Fibroblast of upper back skin (primary cell): ENCODE results near the gene KREMEN1.
"Not testable (repeated sequence)": the region's sequence is repeated elsewhere in the genome, so short reads cannot be mapped to it uniquely, and the experiment has no call there.

Experiments
- DNase-seq: peaks from one replicate; pipeline ENCODE4 v3.0.0-alpha.2; 2013

Gene KREMEN1, protein sequence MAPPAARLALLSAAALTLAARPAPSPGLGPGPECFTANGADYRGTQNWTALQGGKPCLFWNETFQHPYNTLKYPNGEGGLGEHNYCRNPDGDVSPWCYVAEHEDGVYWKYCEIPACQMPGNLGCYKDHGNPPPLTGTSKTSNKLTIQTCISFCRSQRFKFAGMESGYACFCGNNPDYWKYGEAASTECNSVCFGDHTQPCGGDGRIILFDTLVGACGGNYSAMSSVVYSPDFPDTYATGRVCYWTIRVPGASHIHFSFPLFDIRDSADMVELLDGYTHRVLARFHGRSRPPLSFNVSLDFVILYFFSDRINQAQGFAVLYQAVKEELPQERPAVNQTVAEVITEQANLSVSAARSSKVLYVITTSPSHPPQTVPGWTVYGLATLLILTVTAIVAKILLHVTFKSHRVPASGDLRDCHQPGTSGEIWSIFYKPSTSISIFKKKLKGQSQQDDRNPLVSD

DNA sequence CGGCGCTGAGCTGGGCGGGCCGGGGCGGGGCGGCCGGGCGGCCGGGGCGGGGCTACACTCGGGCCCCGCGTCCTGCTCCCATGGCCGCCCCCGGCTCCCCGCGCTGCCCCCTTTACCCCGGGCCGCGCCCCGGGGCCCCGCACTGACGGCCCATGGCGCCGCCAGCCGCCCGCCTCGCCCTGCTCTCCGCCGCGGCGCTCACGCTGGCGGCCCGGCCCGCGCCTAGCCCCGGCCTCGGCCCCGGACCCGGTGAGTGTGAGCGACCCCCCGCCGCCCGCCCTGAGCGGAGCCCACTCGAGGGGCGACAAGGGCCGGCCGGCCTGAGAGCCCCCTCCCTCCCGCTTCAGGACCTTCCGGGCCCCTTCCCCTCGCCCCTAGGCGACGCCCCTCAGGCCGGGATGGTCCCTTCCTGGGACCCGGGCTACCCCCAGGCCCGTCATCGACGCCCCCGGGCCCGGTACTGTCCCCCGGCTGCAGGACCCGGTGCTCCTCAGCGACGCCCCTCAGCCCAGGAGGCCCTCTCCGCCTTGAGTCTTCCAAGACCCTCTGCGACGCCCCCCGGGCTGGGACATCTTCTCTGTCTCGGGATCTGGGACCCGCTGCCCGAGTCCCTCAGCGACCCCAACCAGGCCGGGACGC lies at the start of gene KREMEN1:
Gene KREMEN1 (plus strand): TSS at position 57 of the 639 bp plus-strand sequence. CDS start 96 bp downstream, at position 153.
- DNase-seq: no peak

DNA sequence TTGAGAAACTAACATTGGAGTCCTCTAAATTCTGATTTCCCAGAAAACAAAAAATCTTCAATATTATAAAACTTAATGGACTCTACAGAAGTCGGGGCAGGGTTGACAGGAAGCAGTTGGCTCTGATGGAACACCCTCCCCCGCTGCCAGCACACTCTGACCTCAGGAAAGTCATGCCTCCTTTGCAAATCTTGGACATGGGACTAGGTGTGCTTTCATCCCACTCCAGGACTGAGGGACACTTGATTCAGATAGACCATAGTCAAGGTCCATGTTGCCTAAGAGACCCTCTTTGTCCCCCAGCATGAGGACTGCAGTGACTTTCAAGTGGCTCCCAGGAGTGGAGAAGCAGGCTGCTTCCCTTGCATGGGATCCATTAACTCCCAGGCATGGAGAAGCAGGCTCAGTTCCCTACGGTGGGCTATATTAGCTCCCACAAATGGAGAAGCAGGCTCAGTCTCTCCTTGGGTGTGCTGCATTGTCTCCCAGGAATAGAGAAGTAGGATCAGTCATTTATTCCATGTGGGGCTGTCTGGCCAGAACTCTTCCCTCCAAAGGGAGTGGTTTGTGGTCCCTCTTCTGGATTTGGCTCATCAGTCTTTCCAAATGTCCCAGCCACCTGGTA lies 49.6 kb upstream of the KREMEN1 start:
- no peak for DNase-seq

- DNase-seq: no peak
These were observed 46.3 kb upstream of the KREMEN1 start for GRCh38 chr22:29026579-29026978.

DNA sequence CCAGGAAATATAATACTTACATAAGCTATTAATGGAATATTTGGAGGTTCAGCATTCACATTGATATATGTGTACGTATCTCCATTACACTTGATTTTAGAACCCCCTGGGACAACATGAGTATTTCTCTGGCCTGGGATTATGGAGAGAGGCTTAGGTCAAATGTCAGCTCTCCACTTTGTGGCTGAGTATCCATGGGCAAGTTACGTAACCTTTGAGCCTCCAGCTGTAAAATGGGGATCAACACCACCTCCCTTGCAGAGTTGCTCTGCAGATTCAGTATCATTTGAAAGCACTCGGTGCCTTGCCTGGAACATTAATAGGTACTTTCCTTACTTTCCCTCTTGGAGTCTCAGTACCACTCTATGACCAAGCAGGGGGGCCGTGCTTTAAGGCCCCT lies 44.4 kb upstream of the KREMEN1 start:
- no peak for DNase-seq

GRCh38 chr22:29029202-29030000 lies 43.4 kb upstream of the KREMEN1 start:
- no peak for DNase-seq

DNA sequence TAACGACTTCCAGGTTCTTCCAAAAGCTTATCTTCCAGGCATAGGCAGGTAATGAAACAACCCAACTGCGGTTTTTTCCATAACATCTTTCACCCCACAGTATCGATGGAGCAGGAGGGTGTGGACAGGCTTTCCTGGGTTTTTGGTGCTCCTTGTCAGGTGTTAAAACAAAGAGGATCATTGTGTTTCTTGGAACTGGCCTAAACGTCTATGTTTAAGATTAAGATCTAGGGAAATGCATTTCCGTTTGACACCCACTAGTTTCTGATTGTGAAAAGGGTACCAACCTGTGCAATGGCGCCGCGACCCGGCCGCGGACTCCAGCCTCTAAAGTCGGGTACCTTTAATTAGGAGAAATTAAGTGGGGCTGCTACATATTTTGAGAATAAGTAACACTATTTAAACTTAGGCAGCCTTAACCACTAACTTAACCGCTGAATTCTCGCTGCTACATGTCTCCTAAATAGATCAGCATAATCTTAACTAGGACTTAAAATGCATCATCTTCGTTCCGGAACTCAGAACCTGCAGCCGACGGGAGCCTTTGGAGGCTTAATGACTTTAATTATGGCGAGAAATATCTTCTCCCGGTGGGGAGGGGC lies 42.7 kb upstream of the KREMEN1 start:
- DNase-seq: peak; percentile 50

DNA sequence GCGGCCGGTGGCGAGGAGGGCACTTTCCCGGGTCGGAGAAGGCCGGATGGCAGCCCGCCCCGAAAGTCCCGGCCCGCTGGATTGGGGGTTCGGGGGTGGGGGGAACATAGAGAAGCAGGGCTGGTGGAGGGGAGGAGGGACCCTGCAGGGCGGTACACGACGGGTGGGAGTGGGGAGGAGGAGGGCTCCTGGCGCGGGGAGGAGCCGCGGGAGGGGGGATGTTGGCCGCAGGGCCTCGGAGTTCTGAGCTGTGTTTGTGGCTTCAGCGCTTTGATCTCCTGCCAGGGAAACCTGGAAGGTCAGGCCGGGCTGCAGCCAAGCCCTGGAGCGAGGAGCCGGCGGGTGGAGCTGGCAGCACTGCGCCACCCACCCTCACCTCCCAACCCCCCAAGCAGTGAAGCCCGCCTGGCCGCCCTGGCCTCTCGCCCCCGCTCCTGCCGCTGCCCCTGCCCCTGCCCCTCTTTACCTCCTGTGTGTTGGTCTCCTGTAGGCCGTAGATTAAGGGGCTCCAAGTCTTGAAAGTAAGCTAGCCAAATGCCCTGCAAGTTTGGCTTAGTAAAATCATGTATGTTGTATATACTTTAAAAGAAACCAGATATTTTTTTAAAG lies 42.1 kb upstream of the KREMEN1 start:
- peak; percentile 84 for DNase-seq

GRCh38 chr22:29031227-29032011 lies 41.4 kb upstream of the KREMEN1 start:
- peak; percentile 96 for DNase-seq

GRCh38 chr22:29032014-29032475 lies 40.8 kb upstream of the KREMEN1 start:
- DNase-seq: no peak

GRCh38 chr22:29032584-29032983 lies 40.3 kb upstream of the KREMEN1 start:
- DNase-seq: no peak

DNA sequence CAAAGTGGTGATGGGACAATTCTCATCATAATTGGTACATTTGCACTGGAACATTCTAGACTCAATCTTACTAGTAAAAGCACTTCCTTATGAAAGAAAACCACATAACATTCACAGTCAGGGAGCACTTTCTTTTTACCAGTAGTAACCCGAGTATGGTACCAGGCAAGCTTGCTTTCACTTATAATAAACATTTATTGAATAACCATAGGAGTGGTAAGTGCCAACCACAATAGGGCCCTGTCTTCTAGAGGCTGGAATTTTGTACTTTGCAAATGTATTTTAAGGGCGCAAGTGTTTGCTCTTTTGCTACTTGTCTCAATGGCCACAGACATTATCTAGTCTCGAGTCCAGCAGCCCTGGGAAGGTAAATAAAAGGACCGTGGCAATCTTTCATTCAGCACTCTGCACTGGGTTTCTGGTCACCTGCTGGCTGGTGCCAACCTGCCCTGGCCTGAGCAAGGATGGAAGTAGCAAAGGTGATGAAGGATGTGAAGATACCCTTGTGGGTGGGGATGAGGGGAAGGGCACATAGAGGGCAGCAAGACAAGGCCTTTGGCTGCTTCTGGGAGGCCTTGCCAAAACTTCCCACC lies 35.4 kb upstream of the KREMEN1 start:
- DNase-seq: no peak

DNA sequence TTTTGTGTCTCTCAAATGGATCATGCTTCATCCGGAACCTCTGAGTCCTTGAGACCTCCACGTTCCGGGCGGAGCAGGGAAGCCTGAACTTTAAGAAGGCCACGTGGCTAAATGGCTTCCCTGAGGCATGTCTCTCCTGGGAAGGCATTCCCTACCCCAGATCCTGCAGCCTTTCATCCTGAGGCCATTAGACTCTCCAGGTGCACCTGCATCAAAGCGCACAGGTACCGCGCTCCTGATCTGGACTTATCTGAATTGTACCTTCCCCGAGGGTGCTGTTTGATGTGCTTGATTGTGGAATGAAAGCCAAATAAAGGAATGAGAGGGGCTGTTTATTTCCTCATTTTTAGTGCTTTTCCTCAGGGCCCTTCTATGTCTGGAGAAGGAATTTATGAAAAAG lies 33.7 kb upstream of the KREMEN1 start:
- no peak for DNase-seq

GRCh38 chr22:29039684-29040083 lies 33.2 kb upstream of the KREMEN1 start:
- not testable (repeated sequence) for DNase-seq

GRCh38 chr22:29040385-29041275 lies 32.2 kb upstream of the KREMEN1 start:
- peak; percentile 90 for DNase-seq

DNA sequence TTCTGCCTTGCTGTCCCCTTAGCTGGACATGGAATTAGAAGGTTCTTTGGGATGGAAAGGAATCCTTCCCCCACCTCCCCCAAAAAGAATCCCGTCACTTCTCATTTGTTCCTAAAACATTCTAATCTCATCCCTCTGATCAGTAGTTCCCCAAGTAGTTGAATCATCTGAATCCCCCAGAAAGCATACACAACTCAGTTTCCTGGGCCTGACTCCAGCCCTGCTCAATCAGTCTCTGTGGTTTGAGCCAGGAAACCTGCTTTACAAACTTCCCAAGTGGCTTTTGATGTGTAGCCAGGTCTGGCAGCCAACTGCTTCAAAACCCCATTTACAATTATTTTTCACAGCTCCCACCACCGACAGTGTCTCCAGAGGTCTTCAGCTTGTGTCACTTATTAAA lies 31.4 kb upstream of the KREMEN1 start:
- peak; percentile 79 for DNase-seq

- peak; percentile 67 for DNase-seq
These were observed 28.8 kb upstream of the KREMEN1 start for GRCh38 chr22:29043906-29044575.

DNA sequence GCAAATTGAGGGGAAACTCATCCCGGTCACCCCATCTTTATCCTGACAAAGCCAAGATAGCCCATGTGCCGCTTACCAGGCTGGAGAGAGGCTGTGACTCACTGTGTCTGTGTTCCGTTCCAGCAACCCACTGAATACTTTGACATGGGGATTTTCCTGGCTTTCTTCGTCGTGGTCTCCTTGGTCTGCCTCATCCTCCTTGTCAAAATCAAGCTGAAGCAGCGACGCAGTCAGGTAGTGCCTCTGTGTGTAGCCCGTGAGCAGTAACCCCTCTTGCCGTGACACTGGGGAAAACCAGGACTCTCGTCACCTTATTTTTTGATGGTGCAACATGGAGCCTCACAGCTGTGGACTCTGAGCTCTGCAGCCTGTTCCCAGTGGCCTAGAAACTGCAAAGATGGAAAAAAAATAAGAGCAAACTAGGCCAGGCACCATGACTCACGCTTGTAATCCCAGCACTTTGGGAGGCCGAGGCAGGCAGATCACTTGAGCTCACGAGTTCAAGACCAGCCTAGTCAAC lies 28.1 kb upstream of the KREMEN1 start:
- peak; percentile 74 for DNase-seq

GRCh38 chr22:29048822-29049654 lies 23.8 kb upstream of the KREMEN1 start:
- no peak for DNase-seq
